Stimulated activated CD4-positive, alpha-beta T cell treated with anti-CD3 and anti-CD28 coated beads, Interleukin-12 subunit alpha, Interleukin-12 subunit beta, amount 100 ng/mL, for 24 hours (primary cell): ENCODE measurements around the gene SSTR4.

Experiments
- DNase-seq, 2 experiments: peaks; one replicate each; pipeline ENCODE4 v3.0.0-alpha.2; 2020; ENCODE audit warnings: low read depth in 2 of 2

Gene SSTR4

DNA sequence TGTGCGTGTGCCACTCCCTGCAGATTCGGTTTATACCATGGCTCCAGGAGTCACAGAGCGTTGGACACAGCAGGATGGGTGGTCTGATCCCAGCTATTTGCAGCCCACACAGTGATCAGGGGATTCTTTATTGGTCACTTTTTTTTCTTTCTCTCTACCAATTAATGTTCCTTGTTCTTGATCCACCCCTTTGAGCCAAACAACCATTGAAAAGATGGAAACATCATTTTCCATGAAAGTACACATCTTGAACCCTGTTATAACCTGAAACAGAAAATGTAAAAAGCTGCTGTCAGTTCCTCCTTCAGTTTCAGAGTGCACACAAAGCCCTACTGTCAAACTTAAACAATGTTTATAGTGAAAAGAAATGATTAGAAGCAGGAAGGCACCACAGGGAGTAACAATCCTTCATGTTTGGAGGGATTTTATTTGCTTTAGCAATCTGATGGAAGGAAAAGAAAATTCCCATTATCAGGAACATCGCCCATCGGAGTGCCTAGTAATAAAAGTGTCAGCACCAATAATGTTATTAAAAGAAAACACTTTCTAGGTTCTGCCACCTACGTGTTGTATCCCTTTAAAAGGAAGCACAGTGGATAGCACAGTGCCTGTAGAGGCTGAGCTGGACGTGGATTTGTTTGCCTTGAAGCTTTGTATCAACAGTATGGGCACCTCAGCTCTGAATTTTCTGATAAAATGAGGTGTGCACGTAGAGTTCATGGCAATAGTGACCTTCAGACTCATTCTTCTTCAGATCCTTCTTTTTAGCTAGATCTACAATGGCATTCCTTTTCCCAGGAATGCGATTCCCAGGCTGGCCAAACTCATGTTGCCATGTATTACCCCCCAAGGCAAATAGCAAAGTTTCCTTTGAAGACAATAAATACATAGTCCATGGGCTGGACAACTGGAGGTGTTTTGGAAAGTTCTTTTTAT, 30.4 kb downstream of the SSTR4 start:
- DNase-seq: no peak

DNA sequence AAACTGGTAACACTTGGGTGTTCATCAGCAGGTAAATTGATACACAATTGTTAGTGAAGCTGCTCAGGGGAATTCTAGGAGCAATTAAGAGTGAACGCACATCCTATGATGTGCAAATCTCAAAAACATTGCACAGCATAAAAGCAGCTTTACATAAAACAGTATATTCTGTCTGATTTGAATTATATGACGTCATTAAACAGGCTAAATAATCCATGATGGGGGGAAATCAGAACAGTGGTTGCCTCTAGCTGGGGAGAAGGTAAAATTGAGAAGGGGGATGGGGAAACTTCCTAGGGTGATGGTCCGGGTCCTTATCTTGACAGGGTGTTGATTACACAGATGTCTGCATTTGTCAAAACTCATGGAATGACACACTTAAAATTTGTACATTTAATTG, 31.7 kb downstream of the SSTR4 start:
- DNase-seq: no peak

DNA sequence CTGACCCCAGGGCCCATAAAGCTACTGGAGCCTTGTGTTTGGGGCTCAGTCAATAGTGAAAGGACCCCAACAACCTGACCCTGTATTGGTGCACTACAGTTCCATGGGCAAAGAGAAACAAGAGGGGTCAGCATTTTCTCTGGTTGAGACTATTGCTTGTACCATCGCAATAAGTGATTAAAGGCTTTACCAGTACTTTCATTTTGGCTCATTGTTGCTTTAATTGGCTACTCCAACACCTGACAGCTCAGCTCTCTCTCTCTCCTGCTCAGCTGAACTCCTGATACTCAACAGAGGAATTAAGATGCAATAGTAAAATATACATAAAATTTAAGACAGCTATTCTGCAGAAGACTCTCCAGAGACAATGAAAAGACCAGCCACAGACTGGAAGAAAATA, 33.2 kb downstream of the SSTR4 start:
- no peak for DNase-seq

DNA sequence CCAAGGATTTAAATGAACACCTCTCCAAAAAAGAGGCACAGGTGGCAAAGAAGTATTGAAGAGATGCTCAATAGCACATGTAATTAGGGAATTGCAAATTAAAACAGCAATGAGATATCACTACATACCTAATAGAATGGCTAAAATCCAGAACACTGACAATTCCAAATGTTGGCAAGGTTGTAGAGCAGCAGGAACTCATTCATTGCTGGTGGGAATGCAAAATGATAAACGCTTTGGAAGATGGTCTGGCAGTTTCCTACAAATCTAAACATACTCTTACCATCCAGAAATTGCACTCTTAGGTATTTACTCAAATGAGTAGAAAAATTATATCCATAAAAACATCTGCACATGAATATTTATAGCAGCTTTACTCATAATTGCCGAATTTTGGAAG, 34.0 kb downstream of the SSTR4 start:
- no peak for DNase-seq

DNA sequence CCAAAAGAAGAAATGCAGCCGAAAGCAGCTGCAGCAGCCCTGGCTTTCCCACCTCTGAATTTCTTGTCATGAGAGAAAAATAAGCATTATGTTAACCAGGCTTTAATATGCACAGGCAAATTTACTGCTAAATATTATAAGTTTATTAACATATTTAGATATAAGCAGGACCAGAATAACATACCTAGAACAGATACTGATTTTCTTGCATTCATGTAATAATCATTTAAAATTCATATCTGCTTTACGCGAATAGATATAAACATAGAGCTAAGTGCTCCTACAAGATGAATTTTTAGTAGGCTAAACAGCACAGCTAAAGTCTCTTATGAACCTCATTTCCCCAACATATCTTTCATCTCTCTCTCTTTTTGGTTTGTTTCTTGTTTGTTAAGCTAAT, 36.3 kb downstream of the SSTR4 start:
- no peak for DNase-seq

DNA sequence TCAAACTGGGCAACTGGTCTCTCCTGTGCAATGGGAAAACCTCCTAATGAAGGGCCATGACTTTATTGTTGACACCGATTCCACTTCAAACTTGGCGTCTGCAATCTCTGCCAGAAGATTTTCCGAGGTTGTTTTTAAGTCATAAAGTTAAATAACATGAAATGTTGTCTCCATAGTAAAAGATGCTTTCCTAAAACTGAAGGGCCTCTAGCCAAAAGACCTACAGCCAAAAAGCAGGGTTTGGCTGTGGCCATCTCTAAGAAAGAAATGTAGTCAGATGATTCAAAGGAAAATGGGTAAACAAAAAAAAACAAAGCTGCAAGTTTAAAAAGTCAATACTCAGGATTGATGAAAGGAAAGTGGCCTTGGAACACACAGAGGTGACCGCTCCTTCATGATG, 36.9 kb downstream of the SSTR4 start:
- DNase-seq: no peak

DNA sequence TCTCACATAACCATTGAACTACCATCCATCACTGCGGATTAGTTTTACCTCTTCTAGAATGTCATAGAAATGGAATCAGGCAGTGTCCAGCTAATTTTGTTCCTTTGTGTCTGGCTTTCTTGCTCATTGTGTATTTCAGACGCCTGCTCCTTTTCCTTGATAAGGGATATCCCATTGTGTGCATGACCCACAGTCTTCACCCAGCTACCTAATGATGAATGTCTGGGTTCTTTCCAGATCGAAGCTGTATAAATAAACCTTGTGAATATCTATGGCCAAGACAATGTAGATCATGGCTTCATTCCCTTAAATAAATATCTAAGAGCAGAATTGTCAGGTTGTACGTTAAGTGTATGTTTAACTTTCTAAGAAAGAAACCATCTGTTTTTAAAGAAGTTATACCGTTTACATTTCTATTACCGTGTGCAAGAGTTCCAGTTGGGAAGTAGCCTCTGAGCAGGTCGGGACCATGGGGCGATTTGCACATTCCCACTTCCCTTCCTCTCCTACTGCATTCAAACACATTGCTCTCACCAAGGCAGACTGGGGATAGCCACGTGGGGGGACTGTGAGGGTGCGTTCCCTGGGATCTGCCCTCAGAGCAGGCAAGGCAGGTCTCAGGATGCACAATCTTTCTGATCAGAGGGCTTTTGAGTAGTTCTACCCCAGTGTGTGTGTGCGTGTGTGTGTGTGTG, 37.9 kb downstream of the SSTR4 start:
- DNase-seq: no peak

DNA sequence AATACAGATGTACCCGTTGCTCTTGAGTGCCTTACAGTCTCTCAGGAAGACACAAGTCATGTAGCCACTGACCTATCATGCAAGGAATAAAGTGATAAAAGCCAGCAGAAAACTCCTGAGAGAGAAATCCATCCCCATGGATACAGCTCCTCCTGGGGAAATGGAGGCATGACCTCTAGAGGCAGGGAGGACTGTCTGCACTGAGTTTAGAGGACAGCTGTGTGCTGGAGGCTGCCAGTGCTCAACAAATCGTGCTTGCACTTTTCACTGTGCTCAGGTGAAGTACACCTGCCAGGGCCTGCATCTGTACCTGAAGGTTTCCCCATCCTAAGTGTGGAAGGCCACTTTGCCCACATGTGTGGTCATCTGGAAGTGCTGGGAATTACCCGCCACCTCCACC, 38.9 kb downstream of the SSTR4 start:
- no peak for DNase-seq

DNA sequence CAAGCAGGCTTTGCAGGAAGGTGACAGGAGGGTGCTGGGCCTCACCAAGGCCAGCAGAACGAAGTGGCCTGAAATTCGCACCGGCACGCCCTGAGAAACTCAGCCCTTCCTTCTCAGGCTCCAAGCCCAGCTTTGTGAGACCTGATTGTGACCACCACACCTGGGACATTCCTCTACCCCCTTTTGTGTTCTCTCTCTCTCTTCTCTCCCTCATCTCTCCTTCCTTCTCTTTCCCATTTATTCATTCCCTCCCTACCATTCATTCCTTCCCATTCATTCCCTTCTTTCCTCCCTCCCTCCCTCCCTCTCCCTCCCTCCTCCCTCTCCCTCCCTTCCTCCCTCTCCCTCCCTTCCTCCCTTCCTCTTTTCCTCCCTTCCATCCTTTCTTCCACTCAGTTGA, 42.2 kb downstream of the SSTR4 start:
- DNase-seq: no peak

DNA sequence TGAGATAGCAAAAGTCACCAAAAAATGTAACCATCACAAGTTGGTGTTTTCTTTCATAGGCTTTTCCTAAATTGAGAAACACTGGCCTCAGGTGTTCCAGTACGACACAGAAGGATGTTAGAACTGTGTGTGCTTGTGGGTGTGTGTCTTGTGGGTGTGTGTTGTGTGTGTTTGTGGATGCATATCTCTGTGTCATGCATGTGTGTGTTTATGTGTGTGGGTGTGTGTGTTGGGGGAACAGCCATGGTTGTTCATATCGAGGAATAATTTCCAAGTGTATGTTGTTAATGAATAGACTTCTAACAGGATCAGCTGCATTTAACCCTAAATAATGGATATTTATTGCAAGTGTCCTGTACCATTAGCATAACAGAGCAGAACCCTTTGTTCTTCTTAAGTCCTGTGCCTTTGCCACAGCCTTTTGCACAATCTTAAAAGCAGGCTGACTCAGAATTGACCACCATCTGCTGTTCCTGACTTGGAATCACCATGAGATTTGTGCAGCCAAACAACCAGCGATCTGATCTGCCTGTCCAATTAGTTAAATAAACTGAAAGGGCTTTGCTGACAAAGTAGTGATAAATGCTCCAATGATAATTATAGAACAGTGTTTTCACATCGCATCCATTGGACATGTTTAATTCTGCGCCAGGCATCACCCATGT, 43.4 kb downstream of the SSTR4 start:
- no peak for DNase-seq

DNA sequence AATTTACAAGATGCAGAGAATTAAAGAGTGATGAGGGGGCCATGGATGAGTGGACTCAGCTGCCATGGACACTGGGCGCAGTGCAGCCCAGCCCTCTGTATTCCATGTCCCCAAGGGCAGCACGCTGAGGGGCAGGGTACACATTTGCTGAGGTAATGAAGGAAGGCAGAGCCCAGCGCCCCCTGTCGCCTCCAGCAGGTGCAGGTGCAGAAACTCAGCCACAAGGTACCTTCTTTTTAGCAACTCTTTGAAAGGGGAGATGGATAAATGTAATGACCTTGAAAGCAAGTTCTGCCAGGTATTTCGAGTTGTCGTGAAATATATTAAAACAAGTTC, 43.9 kb downstream of the SSTR4 start:
- DNase-seq: no peak

DNA sequence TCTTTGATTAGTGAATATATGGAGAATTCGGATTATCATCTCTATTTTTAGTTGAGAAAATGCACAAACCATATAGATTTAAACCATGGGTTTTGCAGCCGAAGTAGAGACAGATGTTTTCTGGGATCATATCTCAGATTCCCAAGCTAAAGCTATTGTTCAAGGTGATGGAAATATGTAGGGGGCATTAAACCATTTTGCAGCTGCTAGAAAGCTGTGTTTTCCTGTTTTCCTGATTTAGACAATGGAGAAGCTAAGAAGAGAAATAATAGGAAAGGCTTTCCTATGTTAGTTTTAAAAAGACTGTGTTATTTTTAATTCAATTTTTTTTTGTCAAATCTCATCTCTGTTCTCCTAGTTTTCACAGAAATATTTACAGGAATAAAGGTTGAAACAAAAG, 44.8 kb downstream of the SSTR4 start:
- no peak for DNase-seq

DNA sequence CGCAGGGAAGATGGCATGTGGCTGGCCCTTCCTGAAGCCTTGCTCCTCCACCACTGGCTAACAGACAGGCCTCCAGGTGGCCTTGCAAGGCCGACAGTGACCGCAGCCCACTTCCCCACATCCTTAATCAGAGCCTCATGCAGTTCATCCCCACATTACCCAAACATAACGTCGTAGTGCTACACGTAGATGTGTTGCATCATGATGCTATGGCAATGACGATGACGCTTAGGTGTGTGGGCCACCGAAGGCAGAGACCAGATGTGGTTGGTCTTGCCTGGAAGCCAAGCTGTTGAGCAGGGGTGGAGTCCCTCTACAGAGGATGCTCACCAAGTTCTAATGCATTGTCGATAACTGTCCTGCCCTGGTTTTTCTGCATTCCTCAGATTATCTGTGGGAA, 45.4 kb downstream of the SSTR4 start:
- DNase-seq: no peak

DNA sequence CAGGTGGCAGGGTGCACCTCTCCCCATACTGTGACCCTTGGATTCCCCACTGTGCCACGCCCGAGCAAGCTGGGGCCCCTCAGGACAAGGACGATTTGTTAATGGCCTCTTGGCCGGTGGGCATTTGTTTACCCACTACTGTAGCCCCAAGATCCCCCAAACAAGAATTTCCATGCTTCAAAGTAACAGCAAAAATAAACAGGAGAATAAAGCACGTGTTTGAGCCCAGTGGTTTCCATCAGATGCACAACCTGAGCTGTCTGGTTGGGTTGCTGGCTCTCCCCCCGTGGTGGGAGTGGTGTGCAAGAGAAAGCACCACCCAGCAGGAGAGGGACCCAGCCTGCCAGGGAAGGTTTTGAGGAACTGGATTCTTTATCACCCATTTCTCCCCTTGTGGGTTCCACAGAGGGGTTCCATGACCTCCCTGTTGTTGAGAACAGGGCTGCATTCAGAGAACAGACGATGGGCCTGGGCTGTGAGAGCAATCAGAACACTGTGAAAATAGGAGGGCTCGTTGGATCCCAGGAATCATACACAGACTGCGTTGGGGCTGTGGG, 46.2 kb downstream of the SSTR4 start:
- DNase-seq: no peak

DNA sequence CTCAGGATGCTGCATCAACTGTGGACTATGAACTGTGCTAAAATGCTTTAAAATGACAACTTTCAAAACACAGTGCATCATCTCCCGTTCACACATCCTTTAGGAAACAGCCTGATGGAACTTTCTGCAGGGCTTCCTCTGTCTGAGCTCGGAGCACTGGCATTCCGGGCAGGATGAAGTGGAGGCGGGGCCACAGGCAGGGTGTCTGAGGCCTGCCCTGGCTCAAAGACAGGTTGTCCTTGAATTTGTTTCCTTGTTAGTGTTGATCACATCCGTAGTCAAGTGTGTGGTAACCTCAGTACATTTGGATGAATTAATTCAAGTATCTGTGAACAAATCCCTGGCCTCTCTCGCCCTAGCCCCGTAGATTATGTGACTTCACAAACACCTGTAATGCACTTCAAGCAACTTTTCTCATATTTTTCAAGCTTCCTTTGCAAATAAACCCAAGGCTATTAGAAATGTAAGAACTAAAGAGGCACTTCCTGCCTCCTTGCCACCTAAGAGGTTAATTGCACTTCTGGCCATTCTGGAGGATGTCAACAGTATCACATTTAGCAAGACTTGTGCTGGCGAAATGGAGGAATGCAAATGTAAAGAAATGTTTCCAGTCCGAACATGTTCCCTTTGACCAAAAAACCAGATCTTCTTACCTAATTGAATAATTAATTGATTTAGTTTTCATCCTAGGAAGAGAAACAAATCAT, 47.9 kb downstream of the SSTR4 start:
- no peak for DNase-seq

DNA sequence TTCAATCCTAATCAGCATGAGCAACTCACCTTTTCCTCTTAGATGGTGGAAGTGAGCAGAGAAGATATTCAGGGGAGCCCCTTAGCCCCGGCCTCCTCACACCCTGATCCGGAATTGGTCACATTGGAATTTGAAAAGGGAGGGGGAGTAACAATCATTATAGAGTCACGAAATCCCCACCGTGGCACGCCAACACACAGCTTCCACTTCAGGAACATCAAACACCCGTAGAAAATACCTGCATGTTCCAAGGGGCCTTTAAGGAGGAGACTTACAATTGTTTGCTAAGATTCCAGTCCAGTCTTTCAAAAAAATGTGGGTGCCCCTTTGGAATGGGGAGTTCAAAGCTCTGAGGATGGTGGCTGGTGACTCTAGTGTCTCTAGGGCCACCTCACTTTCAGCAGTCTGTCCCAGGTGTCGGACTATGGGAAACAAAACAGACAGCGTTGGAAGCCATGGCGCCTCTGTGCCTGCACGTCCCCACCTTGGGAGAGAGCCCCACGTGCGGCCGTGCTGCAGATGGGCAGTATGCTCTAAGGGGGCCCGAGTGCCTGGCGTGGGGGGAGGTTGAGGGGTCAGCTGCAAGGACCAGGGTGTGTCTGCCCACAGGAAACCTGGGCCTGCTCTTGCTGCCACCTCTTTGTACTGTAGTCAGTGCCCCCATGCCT, 48.6 kb downstream of the SSTR4 start:
- no peak for DNase-seq

DNA sequence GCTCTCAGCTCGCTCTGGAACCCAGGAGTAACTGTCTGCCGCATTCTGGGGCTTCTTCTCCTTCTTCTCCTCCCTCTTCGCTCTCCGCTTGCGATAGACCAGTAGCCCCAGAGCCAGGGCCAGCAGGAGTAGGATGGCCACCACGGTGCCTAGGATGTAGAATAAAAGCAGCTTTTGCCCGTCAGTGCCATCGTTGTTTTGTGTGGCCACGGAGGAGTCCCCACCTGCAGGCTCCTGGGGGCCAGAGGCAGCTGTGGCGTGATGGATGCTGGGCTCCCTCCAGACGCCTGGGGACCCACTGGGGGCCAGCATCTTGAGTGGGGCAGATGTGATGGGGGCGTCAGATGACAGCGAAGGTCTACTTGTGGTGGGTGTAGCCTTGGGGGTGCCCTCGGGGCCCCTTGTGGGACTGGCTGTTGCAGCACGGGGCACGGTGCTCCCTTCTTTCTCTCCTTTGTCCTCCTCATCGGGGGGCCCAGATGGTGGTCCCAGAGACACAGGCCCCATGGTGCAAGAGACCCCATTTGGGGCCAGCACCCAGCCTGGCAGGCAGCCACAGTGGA, 49.3 kb downstream of the SSTR4 start:
- no peak for DNase-seq

DNA sequence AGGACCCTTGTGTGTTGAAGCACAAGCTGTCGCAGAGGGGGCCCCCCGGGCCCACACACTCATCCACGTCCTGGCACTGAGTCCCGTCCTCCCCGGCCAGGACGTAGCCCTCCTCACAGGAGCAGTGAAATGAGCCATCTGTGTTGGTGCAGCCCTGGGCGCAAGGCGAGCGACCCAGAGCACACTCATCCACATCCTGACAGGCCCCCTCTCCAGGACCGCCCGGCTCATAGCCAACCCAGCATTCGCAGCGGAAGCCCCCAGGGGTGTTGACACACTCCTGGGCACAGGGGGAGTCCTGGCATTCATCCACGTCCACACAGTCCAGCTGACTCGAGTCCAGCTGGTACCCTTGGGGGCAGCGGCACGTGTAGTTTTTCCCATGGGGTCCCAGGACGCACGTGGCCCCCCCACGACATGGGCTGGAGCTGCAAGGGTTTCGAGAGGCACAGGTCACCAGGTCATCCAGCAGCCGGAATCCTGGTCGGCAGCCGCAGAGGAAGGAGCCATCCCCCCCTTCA, 49.8 kb downstream of the SSTR4 start:
- DNase-seq: no peak

DNA sequence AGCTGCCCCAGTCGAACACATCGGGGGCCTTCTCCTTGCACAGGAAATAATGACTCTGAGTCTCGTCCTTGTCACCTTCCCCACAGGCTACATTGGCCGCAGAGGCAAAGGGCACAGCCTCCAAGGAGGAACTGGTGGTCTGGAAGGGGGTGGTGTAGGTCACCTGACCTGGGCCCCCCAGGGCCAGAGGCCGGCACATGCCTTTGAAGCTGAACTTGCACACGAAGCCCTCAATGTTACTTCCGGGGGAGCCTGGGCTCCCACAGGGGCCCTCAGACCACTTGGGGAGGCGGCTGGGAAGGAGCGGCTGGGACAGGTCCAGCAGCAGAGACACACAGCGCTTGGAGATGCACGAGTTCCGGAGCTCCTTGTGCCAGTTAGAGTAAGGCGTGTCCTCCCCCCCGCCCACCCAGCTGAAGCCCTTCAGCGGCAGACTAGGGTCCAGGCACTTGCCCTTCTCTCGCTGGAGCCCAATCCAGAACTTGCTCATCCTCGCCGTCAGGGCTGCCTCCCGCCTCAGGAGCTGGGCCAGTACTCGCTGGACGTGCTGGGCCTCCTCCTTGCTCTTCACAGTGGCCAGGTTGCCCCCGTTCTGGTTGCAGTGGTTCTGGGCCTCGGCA, 50.4 kb downstream of the SSTR4 start:
- DNase-seq: no peak

DNA sequence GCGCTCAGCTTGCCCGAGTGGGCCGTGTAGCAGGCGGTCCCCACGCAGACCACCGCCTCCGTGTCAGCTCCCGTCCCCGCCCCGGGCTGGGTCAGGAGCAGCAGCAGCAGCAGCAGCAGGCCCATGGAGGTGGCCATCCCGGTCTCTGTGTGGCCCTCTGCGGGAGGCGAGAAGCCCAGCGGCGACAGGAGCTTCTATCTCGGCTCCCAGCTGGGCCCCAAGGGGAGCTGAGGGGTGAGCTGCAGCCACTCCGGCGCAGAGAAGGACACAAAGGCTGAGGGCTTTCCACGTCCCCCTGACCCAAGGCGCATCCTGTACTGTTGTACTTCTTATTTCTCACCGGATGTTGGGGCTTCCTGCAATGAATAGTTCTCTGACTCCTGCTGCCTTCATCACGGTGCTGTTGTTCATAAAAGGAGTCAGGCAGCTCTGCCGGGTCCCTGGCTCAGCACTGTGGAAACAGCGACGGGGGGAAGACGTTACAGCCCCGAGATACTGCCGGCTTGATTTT, 51.0 kb downstream of the SSTR4 start, which contains the start of gene CD93:
Gene CD93 (minus strand): TSS at position 269 of the 511 bp plus-strand sequence. CDS start 132 bp downstream, at position 137.
- DNase-seq: no peak
